Lower leg skin (tissue), 4 donors: ENCODE data around the gene PPIA. TPM values are rescaled to one million over a fixed set of nuclear protein-coding genes. Genes with fewer than 3 reads are reported as not detected.
"Not testable (repeated sequence)": the region's sequence is repeated elsewhere in the genome, so short reads cannot be mapped to it uniquely, and the experiment has no call there.

ENCODE experiments used
- DNase-seq, 2 donors: peaks; one replicate each; pipeline ENCODE4 v3.0.0-alpha.2; 2019; ENCODE audit warnings: low spot score in 2 of 2
- H3K4me3 ChIP-seq: fragments of 200-600 bp; sonication (generic); 2 replicates; pipeline ENCODE4 v1.5.1; 2017; ENCODE audit warnings: mild to moderate bottlenecking, low read depth; ENCODE audit not compliant: poor library complexity, severe bottlenecking
- CTCF ChIP-seq, 3 donors: fragments of 450-650 bp; IDR thresholded peaks; one replicate each; pipeline ENCODE4 v1.5.1; 2016; ENCODE audit warnings: antibody characterized with exemption in 3 of 3, mild to moderate bottlenecking in 3 of 3, moderate library complexity in 2 of 3
- POLR2A ChIP-seq, 2 donors: fragments of 450-650 bp; IDR thresholded peaks; one replicate each; pipeline ENCODE4 v1.6.1; 2016 to 2017; ENCODE audit warnings: antibody characterized with exemption in 2 of 2, mild to moderate bottlenecking in 1 of 2, moderate library complexity in 1 of 2
- WGBS, 2 donors: methylation state at CpG; one replicate each; pipeline ENCODE4 v1.1.5; 2018; 5-methylcytosine and 5-hydroxymethylcytosine counted together
- intact Hi-C: fragments of 100-400 bp; cut with DNase I; formaldehyde crosslinking; loops from one replicate; pipeline ENCODE4 v1.15.0; 2023; ENCODE audit warnings: low total_unique reads
- total RNA-seq, 4 donors: library from RNA; depleted of rRNA; stranded (reverse); fragments of >200 nt; gene quantifications; one replicate each; pipeline ENCODE4 v1.1.0, GENCODE V29; 2016

PPIA gene
- total RNA-seq, 4 donors from 2014 or later = 1,809 to 2,568 (median 2,150) TPM

GRCh38 chr7:44769776-44770294 is 26.6 kb upstream of the PPIA start:
- intact Hi-C loops = no loop called here
- TF ChIP-seq POLR2A (IDR thresholded peaks at IDR 0.05) = no peak
- no peak for TF ChIP-seq CTCF (IDR thresholded peaks at IDR 0.05)
- no peak for DNase-seq
- WGBS, 2 donors = 10 to 16% methylated on average over 10 of the region's 10 CpGs
- no peak overlapping the region for H3K4me3 ChIP-seq

- intact Hi-C loops = no loop called here
- H3K4me3 ChIP-seq = no peak overlapping the region
- WGBS, 2 donors = 78 to 90% methylated on average over 3 of the region's 3 CpGs
- no peak for TF ChIP-seq CTCF (IDR thresholded peaks at IDR 0.05)
- no peak for TF ChIP-seq POLR2A (IDR thresholded peaks at IDR 0.05)
- no peak for DNase-seq
Measured at GRCh38 chr7:44771358-44771757, 25.1 kb upstream of the PPIA start.

GRCh38 chr7:44772440-44772839 is 24.0 kb upstream of the PPIA start:
- TF ChIP-seq CTCF (IDR thresholded peaks at IDR 0.05) (no peak), POLR2A (IDR thresholded peaks at IDR 0.05) (no peak)
- WGBS, 2 donors = 70 to 72% methylated on average over 6 of the region's 6 CpGs
- no peak for DNase-seq
- intact Hi-C loops = no loop called here
- H3K4me3 ChIP-seq = no peak overlapping the region

- TF ChIP-seq POLR2A (IDR thresholded peaks at IDR 0.05) = no peak
- no peak for TF ChIP-seq CTCF (IDR thresholded peaks at IDR 0.05)
- no peak for DNase-seq
- no peak overlapping the region for H3K4me3 ChIP-seq
- 79 to 85% methylated on average over 10 of the region's 10 CpGs for WGBS, 2 donors
- intact Hi-C loops = no loop called here
Measured at GRCh38 chr7:44772867-44773266, 23.6 kb upstream of the PPIA start.

GRCh38 chr7:44774486-44774885 is 22.0 kb upstream of the PPIA start:
- intact Hi-C loops, H3K4me3 ChIP-seq, DNase-seq: not testable (repeated sequence)
- 73 to 78% methylated on average over 3 of the region's 3 CpGs for WGBS, 2 donors

- intact Hi-C loops = no loop called here
- DNase-seq = no peak
- no peak for TF ChIP-seq POLR2A (IDR thresholded peaks at IDR 0.05)
- TF ChIP-seq CTCF (IDR thresholded peaks at IDR 0.05) = no peak
- 87 to 89% methylated on average over 6 of the region's 6 CpGs for WGBS, 2 donors
- H3K4me3 ChIP-seq = no peak overlapping the region
Measured at GRCh38 chr7:44775383-44776107, 20.9 kb upstream of the PPIA start.
